Glomerular endothelial cell (primary cell): ENCODE results near the gene SASH1. TPM values are rescaled to one million over a fixed set of nuclear protein-coding genes. Genes with fewer than 3 reads are reported as not detected.

Experiments
- DNase-seq: peaks from one replicate; pipeline ENCODE4 v3.0.0-alpha.2; 2011; ENCODE audit warnings: low read depth, low spot score; ENCODE audit errors: extremely low read depth
- total RNA-seq: library from RNA; depleted of rRNA; stranded (reverse); fragments of >200 nt; gene quantifications from 2 replicates; pipeline ENCODE4 v1.2.3, GENCODE V29; 2015

The SASH1 gene
- total RNA-seq, 1 donor from 2014 or later: 136 TPM

DNA sequence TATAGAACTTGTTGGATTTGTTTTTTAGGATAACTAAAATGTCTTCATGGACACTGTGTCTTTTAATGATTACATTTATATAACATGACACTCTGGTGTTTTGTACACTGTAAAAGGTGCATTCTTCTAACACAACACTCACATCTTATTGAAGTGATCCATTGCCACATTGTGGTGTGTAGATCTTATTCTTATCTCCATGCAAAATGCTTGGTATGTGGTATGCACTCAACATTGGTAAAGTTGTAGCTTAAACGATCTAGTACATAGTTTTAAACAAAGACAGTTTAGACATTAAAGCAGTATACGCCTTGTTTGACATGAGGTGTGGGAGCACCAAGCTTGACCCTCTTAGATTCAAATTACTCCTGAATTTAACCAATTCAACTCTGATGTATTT, 84.7 kb downstream of the SASH1 start:
- DNase-seq: no peak

DNA sequence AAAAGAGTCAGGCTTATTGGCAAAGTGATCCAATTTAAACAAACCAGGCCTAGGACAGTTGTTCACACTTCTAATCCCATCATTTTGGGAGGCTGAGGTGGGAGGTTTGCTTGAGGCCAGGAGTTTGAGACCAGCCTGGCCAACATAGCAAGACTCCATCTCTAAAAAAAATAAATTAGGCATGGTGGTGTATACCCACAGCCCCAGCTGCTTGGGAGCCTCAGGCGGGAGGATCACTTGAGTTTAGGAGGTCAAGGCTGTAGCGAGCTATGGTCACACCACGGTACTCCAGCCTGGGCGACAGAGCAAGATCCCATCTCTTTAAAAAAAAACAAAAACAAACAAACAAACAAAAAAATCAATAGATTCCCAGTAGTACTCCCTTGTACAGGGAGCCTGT, 86.8 kb downstream of the SASH1 start:
- DNase-seq: no peak

DNA sequence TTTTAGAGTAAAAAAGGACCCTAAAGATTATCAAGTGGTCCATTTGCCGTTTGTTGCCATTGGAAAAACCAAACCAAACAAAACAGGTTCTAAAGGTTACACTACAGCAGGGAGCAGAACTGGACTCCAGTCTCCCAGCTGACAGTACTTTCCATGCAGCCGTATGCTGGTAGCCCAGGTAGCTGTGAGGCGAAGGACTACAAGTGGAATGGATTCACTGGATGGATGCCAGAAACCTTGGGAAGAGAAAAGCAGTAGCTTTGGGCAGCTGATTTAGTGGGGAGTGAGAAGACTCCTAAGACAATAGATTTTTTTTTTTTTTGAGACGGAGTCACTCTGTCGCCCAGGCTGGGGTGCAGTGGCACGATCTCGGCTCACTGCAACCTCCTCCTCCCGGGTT, 88.3 kb downstream of the SASH1 start:
- no peak for DNase-seq

DNA sequence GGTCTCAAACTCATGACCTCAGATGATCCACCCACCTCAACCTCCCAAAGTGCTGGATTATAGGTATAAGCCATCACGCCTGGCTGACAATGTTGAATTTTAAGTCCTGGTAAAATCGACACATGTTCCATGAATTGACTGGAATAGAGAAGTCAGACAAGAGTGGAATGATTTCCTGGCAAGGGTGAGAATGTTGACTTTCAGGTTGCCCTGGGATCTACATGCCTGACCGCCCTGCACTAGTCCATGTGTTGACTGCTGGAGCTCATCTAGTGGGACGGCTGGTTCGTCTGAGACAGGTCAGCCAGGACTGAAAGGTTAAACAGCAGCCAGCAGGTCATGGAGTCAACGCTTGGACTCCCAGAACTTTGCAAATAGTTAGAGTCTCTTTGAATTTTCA, 88.8 kb downstream of the SASH1 start:
- no peak for DNase-seq

DNA sequence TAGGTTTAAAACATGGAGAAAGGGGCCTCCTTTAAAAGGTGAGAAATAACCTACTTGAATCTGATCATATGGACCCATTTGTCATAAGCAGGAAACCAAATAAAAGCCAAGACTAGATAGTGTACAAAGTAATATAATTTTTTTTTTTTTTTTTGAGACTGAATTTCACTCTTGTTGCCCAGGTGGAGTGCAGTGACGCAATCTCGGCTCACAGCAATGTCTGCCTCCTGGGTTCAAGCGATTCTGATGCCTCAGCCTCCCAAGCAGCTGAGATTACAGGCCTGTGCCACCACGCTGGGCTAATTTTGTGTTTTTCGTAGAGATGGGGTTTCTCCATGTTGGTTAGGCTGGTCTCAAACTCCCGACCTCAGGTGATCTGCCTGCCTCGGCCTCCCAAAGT, 89.2 kb downstream of the SASH1 start:
- no peak for DNase-seq

DNA sequence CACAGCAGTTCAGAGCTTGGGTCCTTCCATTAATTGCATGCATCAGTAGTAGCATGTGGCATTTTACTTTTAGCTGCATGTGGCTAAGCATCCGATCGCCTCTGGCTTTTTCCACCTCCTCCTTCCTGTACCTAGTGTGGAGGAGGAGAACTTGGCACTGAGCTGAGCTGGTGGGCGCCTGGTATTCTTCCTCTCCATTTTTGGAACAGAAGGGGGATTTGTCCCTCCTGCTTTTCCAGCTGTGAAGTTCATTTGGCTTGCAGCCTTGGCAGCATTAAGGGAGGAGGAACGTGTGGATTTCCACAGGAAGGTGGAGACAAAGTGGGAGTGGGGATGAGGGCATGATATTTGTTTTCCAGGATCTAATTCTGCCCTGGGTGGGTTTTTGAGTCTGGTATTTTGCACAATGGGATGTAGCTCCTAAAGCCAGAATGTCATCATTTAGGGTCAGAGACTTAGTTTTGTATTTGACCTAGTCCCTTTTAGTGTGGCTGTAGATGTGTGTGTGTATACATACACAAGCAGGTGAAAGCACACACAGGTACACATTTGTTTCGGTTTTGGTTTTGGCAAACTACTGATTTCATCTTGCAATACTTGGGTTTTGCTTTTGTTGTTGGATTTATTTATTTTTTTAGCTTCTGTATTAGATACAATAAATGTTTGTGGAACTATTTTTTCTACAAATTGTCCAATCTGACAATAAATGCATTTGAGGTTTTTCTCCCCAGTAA, 90.0 kb downstream of the SASH1 start:
- no peak for DNase-seq

DNA sequence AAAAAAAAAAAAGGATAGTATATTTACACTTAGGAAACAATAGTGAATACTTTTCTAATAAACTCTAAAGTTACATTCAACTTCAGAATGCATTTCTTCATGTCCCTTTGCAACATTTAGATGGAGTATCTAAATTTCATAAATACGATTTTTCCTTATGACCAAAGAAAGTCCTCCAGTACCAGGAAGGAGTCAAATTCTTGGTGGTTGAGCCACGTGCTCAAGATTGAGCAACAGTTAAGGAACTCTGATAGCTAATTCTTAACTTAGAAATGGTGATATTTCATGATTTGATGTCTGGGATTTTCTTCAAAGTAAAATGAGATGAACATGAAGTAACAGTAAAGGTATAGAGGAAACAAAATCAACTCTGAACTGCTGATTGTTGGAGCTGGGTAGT, 92.7 kb downstream of the SASH1 start:
- no peak for DNase-seq

DNA sequence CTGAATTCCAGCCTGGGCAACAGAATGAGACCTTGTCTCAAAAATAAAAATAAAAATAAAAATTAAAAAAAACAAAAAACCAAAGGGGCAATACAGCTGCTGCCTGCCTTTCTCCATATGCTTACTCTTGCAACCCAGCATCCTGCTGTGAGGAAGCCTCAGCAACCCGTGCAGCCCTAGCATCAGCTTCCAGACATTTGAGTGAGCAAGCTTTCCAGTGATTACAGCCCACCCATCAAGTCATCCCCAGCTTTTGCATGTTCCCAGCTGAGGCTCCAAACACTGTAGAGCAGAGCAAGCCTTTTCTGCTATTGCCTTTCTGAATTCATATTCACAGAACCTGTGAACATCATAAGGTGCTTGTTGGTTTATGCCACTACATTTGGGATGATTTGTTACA, 93.8 kb downstream of the SASH1 start:
- DNase-seq: no peak

DNA sequence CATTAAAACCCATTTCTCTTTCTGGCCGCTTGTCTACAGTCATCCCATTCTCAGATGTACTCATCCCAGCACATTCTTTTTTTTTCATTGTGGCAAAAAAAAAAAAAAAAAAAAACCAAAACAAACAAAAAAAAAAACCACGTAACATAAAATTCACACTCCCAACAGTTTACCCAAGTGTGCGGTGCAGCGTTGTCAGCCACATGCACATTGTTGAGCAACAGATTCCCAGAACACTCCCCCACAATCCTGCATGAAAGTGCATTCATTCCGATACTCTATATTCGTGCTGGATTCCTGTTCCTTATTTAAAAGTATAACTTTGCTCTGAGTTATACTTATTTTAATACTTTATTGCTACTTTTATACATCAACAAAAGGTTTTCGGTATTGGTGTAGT, 96.0 kb downstream of the SASH1 start:
- DNase-seq: no peak

DNA sequence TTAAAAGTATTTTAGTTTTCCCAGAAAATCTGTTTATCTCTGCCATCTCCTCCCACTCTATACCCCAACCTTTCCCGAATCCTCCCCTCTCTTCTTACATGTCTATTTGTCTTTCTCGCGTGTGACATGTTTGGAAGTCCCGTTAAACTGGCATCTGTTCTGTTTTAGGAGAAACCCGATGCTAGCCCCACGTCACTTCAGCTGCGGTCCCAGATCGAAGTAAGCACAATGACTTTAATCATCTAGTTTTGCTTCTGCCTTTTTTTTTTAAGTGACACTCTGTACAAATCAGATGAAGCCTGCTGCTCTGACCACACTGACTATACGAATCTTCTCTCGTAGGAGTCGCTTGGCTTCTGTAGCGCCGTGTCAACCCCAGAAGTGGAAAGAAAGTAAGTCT, 97.4 kb downstream of the SASH1 start:
- DNase-seq: no peak

DNA sequence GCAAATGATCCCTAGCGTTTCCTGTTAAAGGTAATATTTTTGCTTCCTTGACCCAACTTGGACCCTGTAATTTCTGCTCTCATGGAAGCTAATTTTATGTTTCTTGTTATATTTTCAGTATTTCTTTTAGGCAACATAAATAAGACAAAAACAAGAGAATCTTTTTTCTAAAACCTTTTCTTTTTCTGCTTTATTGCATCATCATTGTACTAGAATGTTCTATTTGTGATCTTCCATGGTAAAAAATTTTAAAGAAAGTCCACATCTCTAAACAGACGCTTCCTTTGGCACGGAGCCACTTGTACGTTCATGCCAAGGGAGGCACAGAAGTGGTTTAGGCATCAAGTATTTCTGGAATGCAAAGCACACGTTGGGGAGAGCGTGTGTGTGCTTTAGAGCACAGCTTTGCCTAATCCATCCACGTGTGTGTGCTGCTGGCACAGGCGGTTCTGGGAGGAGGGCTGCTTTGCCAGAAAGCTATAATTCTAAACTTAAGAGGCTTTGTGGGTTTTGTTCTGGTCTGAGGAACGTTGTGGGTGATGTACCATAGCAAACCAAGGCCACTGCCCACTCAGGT, 98.3 kb downstream of the SASH1 start:
- peak; percentile 94 for DNase-seq

DNA sequence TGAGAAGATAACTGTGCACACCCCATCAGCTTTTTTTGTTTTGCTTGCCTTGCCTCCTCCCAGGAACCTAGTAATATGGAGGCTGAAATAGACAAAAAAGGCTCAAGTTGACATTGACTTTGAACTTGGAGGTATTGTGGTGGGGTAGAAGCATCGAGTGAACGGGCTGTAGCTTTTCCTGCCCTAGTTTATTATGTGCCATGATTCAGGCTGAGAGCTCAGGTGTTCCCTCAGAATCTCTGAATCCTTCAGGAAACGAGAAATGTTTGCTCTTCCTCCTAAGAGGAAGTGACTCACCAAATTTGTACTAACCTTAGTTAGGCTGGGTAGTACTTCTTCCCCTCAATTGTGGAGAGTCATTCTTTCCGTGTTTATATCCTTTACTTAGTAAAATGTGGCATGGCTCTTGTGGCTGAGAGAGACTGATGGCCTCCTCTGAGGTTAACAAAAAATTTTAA, 98.8 kb downstream of the SASH1 start:
- DNase-seq: peak; percentile 92

DNA sequence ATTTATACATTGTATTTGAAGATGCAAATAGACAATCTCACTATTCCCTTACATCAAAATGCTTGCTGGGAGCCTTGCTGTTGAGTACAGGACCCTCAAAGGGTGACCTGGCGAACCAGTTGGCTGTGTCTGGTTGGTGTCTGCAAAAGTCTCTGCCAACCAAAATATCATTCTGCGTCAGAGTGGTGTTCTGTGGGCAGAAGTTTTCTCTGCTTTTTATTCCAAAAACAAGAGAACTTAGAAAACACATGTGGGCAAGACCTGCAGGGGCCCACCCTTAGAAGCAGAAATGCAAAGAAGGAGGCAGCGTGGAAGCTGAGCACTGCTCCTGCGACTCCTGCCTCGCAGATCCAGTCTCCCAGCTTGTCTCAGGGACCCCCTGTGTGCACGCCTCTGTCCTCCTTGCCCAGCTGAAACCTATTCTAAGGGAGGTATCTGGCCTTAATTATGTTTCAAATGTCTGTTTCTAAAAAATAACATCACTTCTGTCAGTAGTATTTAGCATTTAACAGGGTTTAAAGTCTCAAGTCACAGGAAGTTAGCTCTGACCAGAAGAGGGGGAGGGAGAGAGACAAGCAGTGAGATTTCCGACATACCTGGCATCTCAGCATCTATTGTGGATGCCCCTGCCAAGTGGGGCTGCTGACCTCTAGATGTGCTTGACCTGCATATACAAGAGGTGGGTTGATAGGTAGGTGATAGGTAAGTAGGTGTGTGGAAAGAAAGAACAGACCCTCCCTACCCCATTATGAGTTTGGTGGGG, 101.3 kb downstream of the SASH1 start:
- DNase-seq: no peak

DNA sequence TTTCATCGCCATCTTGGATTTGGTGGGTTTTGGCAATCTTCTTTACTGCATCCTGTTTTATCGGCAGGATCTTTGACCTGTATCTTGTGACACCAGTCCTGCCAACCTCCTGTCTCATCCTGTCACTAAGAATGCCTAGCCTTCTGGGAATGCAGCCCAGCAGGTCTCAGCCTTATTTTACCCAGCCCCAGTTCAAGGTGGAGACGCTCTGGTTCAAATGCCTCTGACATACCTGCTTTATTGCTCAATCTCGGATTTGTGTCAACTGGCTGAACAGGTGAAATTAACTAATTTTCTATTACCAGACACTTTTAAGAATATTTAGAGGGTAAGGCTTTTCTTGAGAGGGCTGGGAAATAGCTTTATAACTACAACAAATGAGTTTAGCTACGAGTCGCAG, 102.5 kb downstream of the SASH1 start:
- DNase-seq: no peak

DNA sequence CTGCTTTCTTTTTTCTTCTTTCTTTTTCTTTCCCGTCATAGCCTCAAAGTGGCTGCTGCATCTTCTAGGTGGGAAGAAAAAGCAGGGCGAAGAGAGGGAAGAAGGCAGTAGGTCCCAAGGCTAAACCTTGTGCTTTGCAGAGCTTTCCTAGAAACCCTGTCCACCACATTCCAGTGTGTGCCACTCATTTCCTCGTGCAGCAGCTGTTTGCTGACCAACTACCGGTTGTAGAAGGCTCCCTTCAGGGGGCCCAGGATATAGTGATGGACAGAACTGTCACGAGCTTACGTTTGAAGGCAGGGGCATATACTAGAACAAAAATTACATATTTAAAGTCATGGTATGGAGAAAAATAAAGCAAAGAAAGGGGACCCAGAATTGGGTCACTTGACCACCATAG, 103.0 kb downstream of the SASH1 start:
- DNase-seq: no peak

DNA sequence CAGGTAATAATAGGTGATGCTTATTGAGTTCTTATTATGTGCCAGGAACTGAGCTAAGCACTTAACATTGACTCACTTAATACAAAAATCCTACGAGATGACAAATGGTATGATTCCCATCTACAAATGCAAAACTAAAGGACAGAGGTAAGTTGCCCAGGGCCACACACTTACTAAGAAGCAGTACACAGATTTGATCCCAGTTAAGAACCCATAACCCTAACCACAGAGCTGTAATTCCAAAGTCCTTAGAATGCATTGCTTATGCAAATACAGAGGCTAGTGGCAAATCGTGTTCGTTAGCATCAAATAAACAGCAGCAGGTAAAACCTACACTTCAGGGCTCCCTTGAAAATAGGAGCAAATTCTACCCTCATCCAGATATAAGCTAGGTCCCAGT, 104.0 kb downstream of the SASH1 start:
- no peak for DNase-seq

DNA sequence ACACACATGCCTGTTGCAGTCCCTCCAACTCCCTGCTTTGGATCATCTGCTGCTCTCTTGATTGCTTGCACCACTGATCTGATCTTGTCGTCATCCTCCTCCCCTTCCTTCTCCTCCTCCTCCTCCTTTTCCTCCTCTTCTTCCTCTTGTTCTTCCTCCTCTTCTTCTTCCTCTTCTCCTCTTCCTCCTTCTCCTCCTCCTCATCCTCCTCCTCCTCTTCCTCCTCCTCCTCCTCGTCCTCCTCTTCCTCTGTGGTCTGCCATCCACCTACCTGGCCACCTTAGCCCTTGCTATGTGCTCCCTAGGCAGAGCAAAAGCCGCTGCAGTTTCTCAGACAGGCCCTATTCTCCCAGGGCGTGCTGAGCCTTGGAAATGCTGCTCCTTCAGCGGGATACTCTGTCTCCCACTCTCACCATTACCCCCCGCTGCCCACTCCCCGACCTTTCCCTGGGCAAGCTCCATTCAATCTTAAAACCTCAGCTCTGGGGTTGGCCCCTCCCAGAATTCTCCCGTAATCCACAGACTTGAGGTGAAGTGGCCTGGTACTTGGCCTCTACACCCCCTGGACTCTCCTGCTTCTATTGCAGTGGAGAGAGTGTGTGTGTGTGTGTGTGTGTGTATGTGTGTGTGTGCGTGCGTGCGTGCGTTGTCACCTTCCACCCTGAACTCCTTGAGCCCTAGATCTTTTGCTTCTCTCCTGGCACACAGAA, 105.0 kb downstream of the SASH1 start:
- no peak for DNase-seq

DNA sequence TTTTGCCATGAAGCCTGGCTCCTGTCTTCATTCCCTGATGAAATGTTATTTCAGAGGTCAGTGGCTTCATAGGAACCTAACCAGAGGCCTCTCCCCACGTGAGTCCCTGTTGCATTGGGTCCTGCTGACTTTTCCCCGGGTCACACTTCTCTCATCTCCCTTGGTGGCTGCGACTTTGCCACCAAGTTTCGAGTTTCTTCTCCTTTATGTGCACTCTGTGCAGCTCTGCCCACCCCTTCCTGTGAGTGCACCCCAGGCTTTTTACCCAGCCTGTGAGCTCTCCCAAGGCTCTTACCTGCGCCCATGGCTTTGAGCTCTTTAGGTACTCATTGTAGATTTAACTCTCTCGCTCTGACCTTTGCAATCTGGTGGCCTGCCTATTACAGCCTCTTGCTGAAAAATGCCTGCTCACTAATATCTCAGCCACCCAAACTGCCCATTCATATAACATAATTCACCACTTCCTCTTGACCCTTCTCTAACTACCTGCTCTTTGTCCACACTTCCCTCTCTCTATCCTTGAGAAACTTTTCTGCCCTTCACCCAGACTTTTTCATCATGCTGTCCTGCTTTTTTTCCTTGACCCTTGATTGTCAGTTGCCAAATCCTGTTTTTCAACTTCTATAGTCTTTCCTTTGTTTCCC, 105.9 kb downstream of the SASH1 start:
- DNase-seq: no peak

DNA sequence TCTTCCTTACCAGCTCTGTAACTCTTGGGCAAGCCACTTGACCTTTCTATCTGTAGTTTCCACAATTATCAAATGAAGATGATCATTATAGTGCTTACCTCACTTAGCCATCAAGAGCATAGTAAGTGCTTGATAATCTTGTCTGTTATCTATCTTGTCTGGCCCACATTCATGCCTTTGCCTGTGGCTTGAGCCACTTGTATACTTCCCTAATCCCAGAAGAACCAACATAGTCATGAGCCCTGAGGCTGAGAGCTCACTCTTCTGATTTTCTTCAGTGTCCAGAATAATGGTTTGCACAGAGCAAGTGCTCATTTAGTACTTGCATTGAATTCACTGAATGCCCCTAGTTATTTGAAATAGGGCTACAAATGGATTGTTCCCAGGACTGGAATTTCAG, 108.2 kb downstream of the SASH1 start:
- no peak for DNase-seq

DNA sequence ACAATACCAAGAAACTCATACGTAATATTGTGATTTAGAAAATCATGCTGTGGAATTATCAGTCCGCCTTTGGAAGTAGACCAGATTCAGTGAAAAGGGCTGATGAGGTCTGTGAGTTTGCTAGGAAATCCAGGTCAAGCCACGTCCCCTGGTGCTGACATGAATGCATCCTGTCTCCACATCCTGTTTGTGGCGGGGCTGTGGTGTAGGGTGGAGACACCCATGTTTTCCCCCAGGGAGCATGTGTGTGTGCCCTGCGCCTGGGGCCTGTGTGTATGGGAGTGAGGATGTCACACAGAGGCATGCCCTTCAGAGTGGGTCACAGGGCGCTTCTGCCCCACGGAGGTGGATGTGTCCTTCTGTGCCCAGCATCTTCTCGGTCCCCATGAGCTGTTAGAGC, 109.1 kb downstream of the SASH1 start:
- no peak for DNase-seq

DNA sequence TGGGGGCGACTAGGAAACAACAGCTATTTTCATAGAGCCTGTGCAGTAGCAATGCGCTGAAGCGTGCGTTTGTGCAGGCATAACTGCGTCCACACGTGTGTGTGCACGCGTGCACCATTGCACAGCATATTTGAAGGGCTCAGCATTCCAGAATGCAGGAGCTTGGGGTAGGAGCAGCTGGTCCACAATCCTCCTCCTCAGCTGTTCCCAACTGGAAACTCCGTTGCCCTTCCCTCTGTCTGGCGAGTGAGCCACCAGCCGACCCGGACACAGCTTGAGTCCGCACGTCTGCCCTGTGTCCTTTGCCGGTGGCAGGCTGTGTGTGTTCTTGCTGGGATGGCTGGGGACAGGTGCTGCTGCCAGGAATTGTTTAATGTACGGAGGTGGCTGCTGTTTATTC, 110.2 kb downstream of the SASH1 start:
- DNase-seq: no peak
